MM.1S (cell line): ENCODE results near the gene CCDC69.
"Not testable (repeated sequence)": the region's sequence is repeated elsewhere in the genome, so short reads cannot be mapped to it uniquely, and the experiment has no call there.

ENCODE experiments used
- DNase-seq: peaks from one replicate; pipeline ENCODE4 v3.0.0-alpha.2; 2015
- H2AFZ ChIP-seq: fragments of 300-600 bp; sonication (generic); 2 replicates; pipeline ENCODE4 v1.6.0; 2016; ENCODE audit warnings: antibody characterized with exemption, low read length
- H3F3A ChIP-seq: fragments of 300-600 bp; sonication (generic); 2 replicates; pipeline ENCODE4 v1.6.1; 2016; ENCODE audit warnings: mild to moderate bottlenecking, antibody characterized with exemption, low read length, moderate library complexity, mixed read lengths; ENCODE audit not compliant: insufficient read depth
- H3K27ac ChIP-seq: fragments of 300-600 bp; sonication (generic); 2 replicates; pipeline ENCODE4 v1.5.1; 2016; ENCODE audit warnings: mild to moderate bottlenecking, low read length
- H3K27me3 ChIP-seq: fragments of 300-600 bp; sonication (generic); replicated peaks from 2 replicates; pipeline ENCODE4 v1.6.0; 2016; ENCODE audit warnings: low read length; ENCODE audit not compliant: insufficient read depth
- H3K36me3 ChIP-seq: fragments of 300-600 bp; sonication (generic); replicated peaks from 2 replicates; pipeline ENCODE4 v1.6.1; 2016; ENCODE audit warnings: mild to moderate bottlenecking, low read length, mixed read lengths; ENCODE audit not compliant: insufficient read depth
- H3K4me1 ChIP-seq: fragments of 300-600 bp; sonication (generic); 2 replicates; pipeline ENCODE4 v1.6.1; 2016; ENCODE audit warnings: low read length, mixed read lengths
- H3K4me2 ChIP-seq: fragments of 300-600 bp; sonication (generic); 2 replicates; pipeline ENCODE4 v1.6.0; 2016; ENCODE audit warnings: low read depth, low read length
- H3K4me3 ChIP-seq: fragments of 300-600 bp; sonication (generic); 2 replicates; pipeline ENCODE4 v1.5.1; 2016; ENCODE audit warnings: low read length, mixed read lengths
- H3K79me2 ChIP-seq: fragments of 300-600 bp; sonication (generic); 2 replicates; pipeline ENCODE4 v1.6.1; 2016; ENCODE audit warnings: mixed run types, low read length, mixed read lengths
- H3K9ac ChIP-seq: fragments of 300-600 bp; sonication (generic); 2 replicates; pipeline ENCODE4 v1.6.1; 2016; ENCODE audit warnings: low read length, mixed read lengths
- H3K9me2 ChIP-seq: fragments of 300-600 bp; sonication (generic); replicated peaks from 2 replicates; pipeline ENCODE4 v1.6.1; 2016; ENCODE audit warnings: mild to moderate bottlenecking, low read length, mixed read lengths; ENCODE audit not compliant: insufficient read depth
- H3K9me3 ChIP-seq: fragments of 300-600 bp; sonication (generic); replicated peaks from 2 replicates; pipeline ENCODE4 v1.6.1; 2016; ENCODE audit warnings: mild to moderate bottlenecking, low read length, mixed read lengths; ENCODE audit not compliant: insufficient read depth
- H4K20me1 ChIP-seq: fragments of 300-600 bp; sonication (generic); 2 replicates; pipeline ENCODE4 v1.6.1; 2016; ENCODE audit warnings: mild to moderate bottlenecking, low read length, moderate library complexity, mixed read lengths; ENCODE audit not compliant: insufficient read depth
- EZH2 ChIP-seq: fragments of 300-600 bp; sonication (generic); optimal IDR thresholded peaks from 2 replicates; pipeline ENCODE3; 2017; ENCODE audit warnings: low read depth, mild to moderate bottlenecking, antibody characterized with exemption, low read length, mixed read lengths
- EZH2phosphoT487 ChIP-seq: fragments of 300-600 bp; sonication (generic); IDR thresholded peaks from 2 replicates; pipeline ENCODE4 v1.6.1; 2018; ENCODE audit warnings: antibody characterized with exemption, low read length
- TF ChIP-seq, protein P1 (sequence below): fragments of 300-600 bp; sonication (generic); IDR thresholded peaks from 2 replicates; pipeline ENCODE4 v1.5.1; 2016; ENCODE audit warnings: antibody characterized with exemption, low read length, mixed read lengths

CCDC69 gene

DNA sequence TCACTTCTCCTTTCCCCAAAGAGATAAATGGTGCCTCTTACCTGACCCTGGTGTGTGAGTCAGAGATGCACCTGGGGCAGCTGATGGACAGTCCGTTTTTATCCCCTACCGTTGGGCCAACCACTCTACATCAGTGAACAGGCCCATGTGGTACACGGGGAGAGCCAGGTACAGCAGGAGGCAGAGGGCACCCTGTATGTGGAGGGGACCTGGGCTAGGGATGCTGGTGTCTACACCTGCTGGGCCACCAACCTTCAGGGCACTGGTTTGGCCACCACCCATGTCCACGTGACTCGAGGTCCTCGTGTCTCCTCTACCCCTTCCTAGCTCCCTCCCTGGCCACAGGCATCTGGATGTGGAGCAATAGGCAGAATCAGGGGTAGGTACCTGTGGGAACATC, 43.6 kb downstream of the CCDC69 start:
- Histone ChIP-seq H3K4me1 (no peaks in the 10 kb centered on the region), H3F3A (no peaks in the 10 kb centered on the region), H3K9me3 (no peaks in the 10 kb centered on the region), H3K4me3 (no peak overlapping the region), H2AFZ (no peak overlapping the region), H3K27ac (no peak overlapping the region), H3K9me2 (no peaks in the 10 kb centered on the region), H3K27me3 (no peaks in the 10 kb centered on the region), H3K36me3 (no peaks in the 10 kb centered on the region; the same call in 1 of the 2 replicates), H3K79me2 (no peaks in the 10 kb centered on the region), H3K9ac (no peak overlapping the region), H4K20me1 (no peaks in the 10 kb centered on the region), H3K4me2 (no peak overlapping the region)
- TF ChIP-seq EZH2 (no peak), EZH2phosphoT487 (no peak)
- TF ChIP-seq, protein P1, sequence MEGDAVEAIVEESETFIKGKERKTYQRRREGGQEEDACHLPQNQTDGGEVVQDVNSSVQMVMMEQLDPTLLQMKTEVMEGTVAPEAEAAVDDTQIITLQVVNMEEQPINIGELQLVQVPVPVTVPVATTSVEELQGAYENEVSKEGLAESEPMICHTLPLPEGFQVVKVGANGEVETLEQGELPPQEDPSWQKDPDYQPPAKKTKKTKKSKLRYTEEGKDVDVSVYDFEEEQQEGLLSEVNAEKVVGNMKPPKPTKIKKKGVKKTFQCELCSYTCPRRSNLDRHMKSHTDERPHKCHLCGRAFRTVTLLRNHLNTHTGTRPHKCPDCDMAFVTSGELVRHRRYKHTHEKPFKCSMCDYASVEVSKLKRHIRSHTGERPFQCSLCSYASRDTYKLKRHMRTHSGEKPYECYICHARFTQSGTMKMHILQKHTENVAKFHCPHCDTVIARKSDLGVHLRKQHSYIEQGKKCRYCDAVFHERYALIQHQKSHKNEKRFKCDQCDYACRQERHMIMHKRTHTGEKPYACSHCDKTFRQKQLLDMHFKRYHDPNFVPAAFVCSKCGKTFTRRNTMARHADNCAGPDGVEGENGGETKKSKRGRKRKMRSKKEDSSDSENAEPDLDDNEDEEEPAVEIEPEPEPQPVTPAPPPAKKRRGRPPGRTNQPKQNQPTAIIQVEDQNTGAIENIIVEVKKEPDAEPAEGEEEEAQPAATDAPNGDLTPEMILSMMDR, result no peak
- no peak for DNase-seq

DNA sequence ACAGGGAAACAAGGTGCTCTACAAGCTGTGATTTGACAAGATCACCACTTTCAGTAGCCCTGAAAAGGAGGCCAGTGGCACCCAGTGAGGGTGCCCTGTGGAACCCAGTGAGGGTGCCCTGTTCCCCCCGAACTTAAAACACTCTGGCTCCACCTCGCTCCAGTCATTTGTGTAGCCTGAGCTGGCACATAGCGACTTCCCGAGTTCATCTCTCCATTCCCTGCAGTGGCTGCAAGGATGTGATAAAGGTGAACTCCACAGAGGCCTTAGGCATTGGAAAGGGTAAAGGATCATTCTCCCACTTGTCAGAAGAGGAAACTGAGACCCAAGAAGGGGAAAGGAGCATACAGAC, 44.4 kb downstream of the CCDC69 start:
- Histone ChIP-seq H3K27ac (no peak overlapping the region), H2AFZ (no peak overlapping the region)

DNA sequence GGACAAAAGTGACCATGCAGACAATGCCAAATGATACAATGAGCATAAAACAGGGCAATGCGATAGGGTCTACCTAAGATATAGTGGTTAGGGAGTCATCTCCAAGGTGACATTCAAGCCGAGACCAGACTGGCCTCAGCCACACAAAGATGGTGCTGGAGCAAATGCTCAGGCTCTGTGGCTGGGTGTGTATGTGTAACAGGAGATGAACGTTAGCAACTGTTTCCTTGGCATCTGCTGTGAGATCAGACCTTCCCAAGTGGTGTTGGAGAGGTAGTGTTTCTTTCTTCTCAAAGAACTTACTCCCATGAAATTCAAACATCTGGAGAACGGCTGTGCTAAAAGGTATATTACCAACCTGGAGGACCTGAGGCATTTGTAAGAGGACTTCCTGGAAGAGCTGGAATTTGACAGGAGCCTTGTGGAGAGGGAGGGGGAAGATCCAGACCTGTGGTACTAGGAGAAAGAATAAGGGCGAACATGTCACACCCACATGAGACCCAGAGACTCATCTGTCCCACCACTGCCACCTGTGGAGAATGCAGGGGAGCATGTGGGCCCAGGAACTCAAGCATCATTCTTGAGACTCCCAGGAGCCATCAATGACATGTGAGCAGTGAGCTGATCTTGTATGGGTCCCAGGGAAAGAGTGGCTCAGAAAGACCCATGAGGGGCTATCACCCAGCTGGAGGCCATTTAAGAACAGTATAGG, 45.0 kb downstream of the CCDC69 start:
- no peaks in the 10 kb centered on the region for H3K9me2 ChIP-seq
- no peak overlapping the region for H3K9ac ChIP-seq
- no peaks in the 10 kb centered on the region for H3K27me3 ChIP-seq
- no peak overlapping the region for H3K4me2 ChIP-seq
- no peak overlapping the region for H3K4me3 ChIP-seq
- H3K36me3 ChIP-seq, result no peaks in the 10 kb centered on the region; the same call in 1 of the 2 replicates
- no peaks in the 10 kb centered on the region for H3K79me2 ChIP-seq
- TF ChIP-seq EZH2phosphoT487, result no peak
- DNase-seq, result no peak
- no peak overlapping the region for H2AFZ ChIP-seq
- H4K20me1 ChIP-seq, result no peaks in the 10 kb centered on the region
- H3K27ac ChIP-seq, result no peak overlapping the region
- no peaks in the 10 kb centered on the region for H3F3A ChIP-seq
- no peaks in the 10 kb centered on the region for H3K9me3 ChIP-seq
- no peaks in the 10 kb centered on the region for H3K4me1 ChIP-seq

More for the DNA sequence above, 44.4 kb downstream of the CCDC69 start:
- Histone ChIP-seq H4K20me1 (no peaks in the 10 kb centered on the region), H3K79me2 (no peaks in the 10 kb centered on the region), H3K27me3 (no peaks in the 10 kb centered on the region), H3K4me1 (no peaks in the 10 kb centered on the region), H3K9me2 (no peaks in the 10 kb centered on the region), H3K9ac (no peak overlapping the region), H3K4me3 (no peak overlapping the region), H3K36me3 (no peaks in the 10 kb centered on the region; the same call in 1 of the 2 replicates), H3F3A (no peaks in the 10 kb centered on the region), H3K9me3 (no peaks in the 10 kb centered on the region), H3K4me2 (no peak overlapping the region)
- TF ChIP-seq EZH2phosphoT487 (no peak), EZH2 (no peak)
- TF ChIP-seq, protein P1, result no peak
- DNase-seq, result no peak

DNA sequence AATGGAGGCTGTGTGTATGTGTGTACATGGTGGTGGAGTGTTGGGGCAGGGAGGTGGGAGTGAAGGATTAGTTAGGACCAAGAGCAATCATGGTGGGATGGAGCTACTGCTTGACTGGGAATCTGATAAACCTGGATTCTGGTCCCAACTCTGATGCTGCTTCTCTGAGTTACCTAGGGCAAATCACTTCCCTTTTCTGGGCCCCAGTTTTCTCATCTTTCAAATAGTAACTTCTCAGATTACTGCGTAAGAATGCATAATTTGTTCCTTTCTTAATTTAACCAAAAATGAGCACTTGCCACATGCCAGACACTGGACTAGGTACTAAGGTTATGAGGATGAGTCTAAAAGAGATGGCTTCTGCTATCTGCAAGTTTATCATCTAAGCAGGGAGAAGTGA, 45.5 kb downstream of the CCDC69 start:
- Histone ChIP-seq H3K9me3 (no peaks in the 10 kb centered on the region), H3K9ac (no peak overlapping the region), H4K20me1 (no peaks in the 10 kb centered on the region), H3K4me1 (no peaks in the 10 kb centered on the region), H3K27me3 (no peaks in the 10 kb centered on the region), H3K4me3 (no peak overlapping the region), H3K9me2 (no peaks in the 10 kb centered on the region), H2AFZ (no peak overlapping the region), H3K79me2 (no peaks in the 10 kb centered on the region), H3F3A (no peaks in the 10 kb centered on the region), H3K36me3 (no peaks in the 10 kb centered on the region; the same call in 1 of the 2 replicates), H3K27ac (no peak overlapping the region), H3K4me2 (no peak overlapping the region)
- no peak for DNase-seq
- TF ChIP-seq EZH2phosphoT487, result no peak
- no peak for TF ChIP-seq EZH2
- TF ChIP-seq, protein P1, result no peak

DNA sequence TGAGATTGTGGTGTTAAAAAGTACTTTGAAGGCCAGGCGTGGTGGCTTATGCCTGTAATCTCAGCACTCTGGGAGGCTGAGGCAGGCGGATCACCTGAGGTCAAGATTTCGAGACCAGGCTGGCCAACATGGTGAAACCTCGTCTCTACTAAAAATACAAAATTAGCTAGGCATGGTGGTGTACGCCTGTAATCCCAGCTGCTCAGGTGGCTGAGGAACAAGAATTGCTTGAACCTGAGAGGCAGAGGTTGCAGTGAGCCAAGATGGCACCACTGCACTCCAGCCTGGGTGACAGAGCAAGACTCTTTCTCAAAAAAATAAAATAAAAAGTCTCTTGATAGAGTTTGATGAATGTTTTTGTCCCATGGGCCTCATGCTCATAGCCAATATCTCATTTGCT, 47.6 kb downstream of the CCDC69 start:
- not testable (repeated sequence) for H3K79me2 ChIP-seq, H3K9ac ChIP-seq, H3F3A ChIP-seq, H3K36me3 ChIP-seq, H2AFZ ChIP-seq, H3K27me3 ChIP-seq, H3K4me3 ChIP-seq, H3K9me2 ChIP-seq, H3K4me2 ChIP-seq, H3K9me3 ChIP-seq, H3K4me1 ChIP-seq, DNase-seq, H4K20me1 ChIP-seq, H3K27ac ChIP-seq
